Activated T-cell treated with anti-CD3 and anti-CD28 coated beads, Interleukin-2, amount 50 U/mL, for 4 hours (primary cell): ENCODE measurements around the gene PRSS21. TPM values are rescaled to one million over a fixed set of nuclear protein-coding genes. Genes with fewer than 3 reads are reported as not detected.

Experiments used
- ATAC-seq, 2 donors: fragments of 200-7000 bp; cut with Tn5 transposase; one replicate each; pipeline ENCODE4 v1.10.0; 2021
- DNase-seq: peaks from one replicate; pipeline ENCODE4 v3.0.0-alpha.2; 2020
- H3K27me3 Mint-ChIP-seq: one replicate; pipeline ENCODE4 v1.8.0; 2021; ENCODE audit warnings: low read depth, mixed read lengths
- H3K36me3 Mint-ChIP-seq: one replicate; pipeline ENCODE4 v1.8.0; 2022; ENCODE audit warnings: mixed read lengths; ENCODE audit not compliant: insufficient read depth
- H3K4me1 Mint-ChIP-seq: one replicate; pipeline ENCODE4 v1.8.0; 2021; ENCODE audit warnings: low read depth, mixed read lengths
- H3K4me3 Mint-ChIP-seq: one replicate; pipeline ENCODE4 v1.8.0; 2021; ENCODE audit warnings: mild to moderate bottlenecking, moderate library complexity, mixed read lengths
- H3K9me3 Mint-ChIP-seq: one replicate; pipeline ENCODE4 v1.8.0; 2021; ENCODE audit warnings: mixed read lengths
- total RNA-seq, 3 donors: library from RNA; stranded (reverse); gene quantifications; one replicate each; pipeline ENCODE4 v1.2.1, GENCODE V29; 2021

Gene PRSS21
- total RNA-seq, 3 donors from 2014 or later, result 8.9 to 16.1 (median 13.2) TPM

GRCh38 chr16:2859686-2860265 lies 42.7 kb downstream of the PRSS21 start:
- DNase-seq, result no peak

DNA sequence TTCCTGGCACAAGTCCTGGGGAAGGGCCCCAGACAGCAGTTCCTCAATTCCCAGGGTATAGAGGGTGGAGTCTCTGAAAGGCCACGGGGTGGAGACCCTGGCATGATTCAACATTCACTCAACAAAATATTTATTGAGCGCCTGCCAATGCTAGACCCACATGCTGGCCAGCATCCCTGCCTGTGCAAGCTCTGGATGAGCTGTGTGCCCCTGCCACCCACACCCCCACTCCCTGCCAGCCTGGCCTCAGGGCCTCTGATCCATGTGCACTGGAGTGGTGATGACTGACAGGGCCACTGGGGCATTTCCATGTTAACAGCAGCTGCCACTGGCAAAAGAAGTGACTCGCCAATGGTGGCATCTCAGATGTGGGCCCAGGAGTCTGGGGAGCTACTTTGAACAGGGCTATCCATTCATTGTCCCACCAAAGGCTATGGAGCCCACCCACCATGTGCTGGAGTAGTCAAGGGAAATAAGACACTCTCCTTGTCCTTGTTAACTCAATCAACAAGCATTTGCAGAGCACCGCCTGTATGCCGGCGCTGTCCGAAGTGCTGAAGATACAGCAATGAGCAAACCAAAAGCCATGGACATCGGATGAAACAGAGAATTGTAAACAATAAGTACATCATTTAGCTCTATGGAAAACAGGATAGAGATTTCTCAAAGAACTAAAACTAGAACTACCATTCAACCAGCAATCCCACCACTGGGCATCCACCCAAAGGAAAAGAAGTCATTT lies 44.0 kb downstream of the PRSS21 start:
- peaks cover 3% of the 10 kb centered on the region for H3K9me3 Mint-ChIP-seq
- DNase-seq (no peak), ATAC-seq (no peak)
- H3K4me3 Mint-ChIP-seq, result no peak overlapping the region
- H3K4me1 Mint-ChIP-seq, result peaks cover 7% of the 10 kb centered on the region
- H3K27me3 Mint-ChIP-seq, result peaks cover 15% of the 10 kb centered on the region
- no peaks in the 10 kb centered on the region for H3K36me3 Mint-ChIP-seq

More at GRCh38 chr16:2859686-2860265, 42.7 kb downstream of the PRSS21 start:
- Mint-ChIP-seq H3K36me3 (no peaks in the 10 kb centered on the region), H3K4me1 (peaks cover 7% of the 10 kb centered on the region), H3K4me3 (no peak overlapping the region), H3K27me3 (peaks cover 15% of the 10 kb centered on the region), H3K9me3 (peaks cover 4% of the 10 kb centered on the region)
- ATAC-seq, result no peak

GRCh38 chr16:2865651-2866050 lies 48.6 kb downstream of the PRSS21 start:
- Mint-ChIP-seq H3K27me3 (peaks cover 6% of the 10 kb centered on the region), H3K4me1 (peaks cover 13% of the 10 kb centered on the region), H3K4me3 (no peak overlapping the region), H3K36me3 (no peaks in the 10 kb centered on the region), H3K9me3 (peaks cover 3% of the 10 kb centered on the region)
- no peak for DNase-seq
- no peak for ATAC-seq

DNA sequence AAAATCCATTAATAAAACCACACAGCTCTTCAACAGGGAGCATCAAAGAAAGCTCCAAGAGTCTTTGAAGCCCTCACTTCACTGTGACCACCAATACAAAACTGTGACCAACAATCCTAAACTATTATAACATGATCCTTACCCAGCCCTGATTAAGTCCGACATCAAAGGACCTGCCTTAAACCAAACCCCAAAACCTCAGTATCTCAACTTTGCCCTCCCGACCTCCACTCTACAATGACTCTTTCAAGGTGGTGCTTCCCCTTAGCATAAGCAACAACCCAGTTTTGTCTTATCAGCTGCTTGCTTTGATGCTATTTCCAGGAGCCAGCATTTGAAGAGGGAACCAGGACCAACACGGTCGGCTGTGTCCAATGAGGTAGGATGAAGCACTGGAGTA lies 49.4 kb downstream of the PRSS21 start:
- ATAC-seq (no peak), DNase-seq (no peak)
- peak overlapping the region; percentile 1 for H3K4me3 Mint-ChIP-seq
- peaks cover under 1% of the 10 kb centered on the region for H3K9me3 Mint-ChIP-seq
- no peaks in the 10 kb centered on the region for H3K36me3 Mint-ChIP-seq
- peaks cover 3% of the 10 kb centered on the region for H3K27me3 Mint-ChIP-seq
- H3K4me1 Mint-ChIP-seq, result peaks cover 13% of the 10 kb centered on the region

DNA sequence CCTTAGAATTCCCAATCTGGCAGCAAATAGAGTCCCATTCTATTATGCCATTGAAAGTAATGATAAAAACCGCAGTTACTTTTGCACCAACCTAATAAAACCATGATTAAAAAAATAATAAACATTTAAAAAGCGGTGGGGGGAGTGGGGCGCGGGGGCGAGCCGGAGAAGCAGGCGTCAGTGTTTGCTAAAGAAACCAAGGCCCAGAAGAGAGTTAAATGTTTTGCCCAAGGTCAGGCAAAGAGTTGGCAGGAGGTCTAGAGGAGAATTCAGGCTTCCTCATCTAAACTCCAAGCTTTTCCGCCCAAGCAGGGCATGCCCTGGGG lies 50.6 kb downstream of the PRSS21 start:
- Mint-ChIP-seq H3K27me3 (peaks cover 1% of the 10 kb centered on the region), H3K4me3 (peak overlapping the region; percentile 91), H3K4me1 (peaks cover 13% of the 10 kb centered on the region), H3K36me3 (no peaks in the 10 kb centered on the region), H3K9me3 (no peaks in the 10 kb centered on the region)
- no peak for ATAC-seq
- DNase-seq, result no peak

DNA sequence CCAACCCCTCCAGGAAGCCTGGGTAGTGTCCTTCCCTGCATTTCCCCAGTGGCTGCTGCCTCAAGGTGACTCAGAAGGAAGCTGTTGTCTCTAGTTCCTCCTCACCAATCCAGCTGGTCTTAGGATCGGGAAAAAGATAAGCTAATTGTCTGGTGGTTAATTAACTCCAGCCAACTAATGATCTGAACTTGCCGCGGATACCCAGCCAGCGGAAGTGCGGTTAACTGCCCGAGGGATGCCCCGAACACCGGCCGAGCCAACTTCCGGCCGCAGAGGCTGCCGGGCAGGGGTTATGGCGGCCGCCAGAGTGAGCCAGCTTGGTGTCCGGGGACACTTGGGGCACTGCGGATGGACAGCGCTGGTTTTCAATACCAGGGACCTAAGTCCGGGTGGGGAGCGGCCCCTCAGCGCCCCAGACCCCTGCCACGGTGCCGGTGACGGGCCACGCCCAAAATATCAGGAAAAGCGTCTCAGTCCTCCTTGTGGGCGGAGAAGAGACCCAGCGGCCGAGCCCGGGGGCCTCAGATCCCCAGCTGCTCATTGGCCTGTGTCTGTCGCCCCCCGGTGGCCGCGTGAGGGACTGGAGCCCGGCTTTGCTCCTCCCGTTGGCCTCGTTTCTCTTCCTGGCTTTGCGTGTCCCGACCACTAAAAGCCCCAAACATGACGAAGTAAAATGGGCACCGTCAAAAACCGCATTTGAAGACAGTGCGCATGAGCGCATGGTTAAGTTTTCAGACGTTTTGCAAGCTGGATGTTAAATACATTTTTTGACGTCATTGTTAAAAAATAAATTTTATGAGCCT lies 51.2 kb downstream of the PRSS21 start:
- Mint-ChIP-seq H3K4me1 (peaks cover 13% of the 10 kb centered on the region), H3K36me3 (no peaks in the 10 kb centered on the region), H3K27me3 (no peaks in the 10 kb centered on the region), H3K9me3 (no peaks in the 10 kb centered on the region), H3K4me3 (peak overlapping the region; percentile 91)
- peak; percentile 89 for DNase-seq
- ATAC-seq, result peak; percentile 97 to 98

Other genes with a start within 250 kb of the PRSS21 start
- gene KCTD5, start 134.7 kb upstream of the PRSS21 start, total RNA-seq, result 10 to 100 TPM; 38.7 to 56.1 (median 42.0) TPM
- 1 to 10 TPM in 1 of 3 donors, under 1 TPM in 2; 0.76 to 1.2 (median 0.84) TPM for gene PRSS27, start 97.0 kb upstream of the PRSS21 start, total RNA-seq
- gene SRRM2, start 64.6 kb upstream of the PRSS21 start, total RNA-seq, result 100 to 1,000 TPM; 537 to 551 (median 548) TPM
- gene ELOB, start 40.0 kb upstream of the PRSS21 start, total RNA-seq, result 100 to 1,000 TPM; 223 to 320 (median 298) TPM
- under 1 TPM in 2 of 3 donors, not detected in 1; 0.13 to 0.32 TPM for gene PRSS33, start 29.7 kb upstream of the PRSS21 start, total RNA-seq
- gene PRSS41, start 18.8 kb upstream of the PRSS21 start, total RNA-seq, result not detected
- gene ZG16B, start 13.1 kb downstream of the PRSS21 start, total RNA-seq, result under 1 TPM in 1 of 3 donors, not detected in 2; 0.33 TPM
- under 1 TPM in 1 of 3 donors, not detected in 2; 0.37 TPM for gene PRSS22, start 40.9 kb downstream of the PRSS21 start, total RNA-seq
- gene FLYWCH2, start 66.0 kb downstream of the PRSS21 start, total RNA-seq, result 10 to 100 TPM; 25.7 to 28.7 (median 28.5) TPM
- 10 to 100 TPM; 39.8 to 47.9 (median 46.8) TPM for gene FLYWCH1, start 94.7 kb downstream of the PRSS21 start, total RNA-seq
- gene KREMEN2, start 147.0 kb downstream of the PRSS21 start, total RNA-seq, result under 1 TPM in 2 of 3 donors, not detected in 1; 0.11 TPM
- 10 to 100 TPM; 17.4 to 24.9 (median 22.6) TPM for gene PAQR4, start 152.1 kb downstream of the PRSS21 start, total RNA-seq
- 10 to 100 TPM; 53.1 to 79.1 (median 66.0) TPM for gene PKMYT1, start 163.2 kb downstream of the PRSS21 start, total RNA-seq
- gene CLDN9, start 195.7 kb downstream of the PRSS21 start, total RNA-seq, result not detected
- under 1 TPM; 0.18 to 0.30 (median 0.22) TPM for gene CLDN6, start 200.9 kb downstream of the PRSS21 start, total RNA-seq
- 1 to 10 TPM; 4.2 to 6.9 (median 5.1) TPM for gene TNFRSF12A, start 203.1 kb downstream of the PRSS21 start, total RNA-seq
- gene HCFC1R1, start 206.7 kb downstream of the PRSS21 start, total RNA-seq, result 10 to 100 TPM; 32.7 to 36.9 (median 33.9) TPM
- gene THOC6, start 206.8 kb downstream of the PRSS21 start, total RNA-seq, result 10 to 100 TPM; 70.4 to 86.3 (median 71.7) TPM
- under 1 TPM in 1 of 3 donors, not detected in 2; 0.05 TPM for gene BICDL2, start 219.7 kb downstream of the PRSS21 start, total RNA-seq
- gene MMP25, start 229.3 kb downstream of the PRSS21 start, total RNA-seq, result under 1 TPM; 0.46 to 0.84 (median 0.66) TPM
- 100 to 1,000 TPM; 585 to 715 (median 696) TPM for gene IL32, start 248.4 kb downstream of the PRSS21 start, total RNA-seq